ENCODE data around the gene TRAF3IP3. TPM values are rescaled to one million over a fixed set of nuclear protein-coding genes. Genes with fewer than 3 reads are reported as not detected.
"Not testable (repeated sequence)": the region's sequence is repeated elsewhere in the genome, so short reads cannot be mapped to it uniquely, and the experiment has no call there.

The TRAF3IP3 gene
- total RNA-seq, 1 experiment from 2014 or later = not detected

DNA sequence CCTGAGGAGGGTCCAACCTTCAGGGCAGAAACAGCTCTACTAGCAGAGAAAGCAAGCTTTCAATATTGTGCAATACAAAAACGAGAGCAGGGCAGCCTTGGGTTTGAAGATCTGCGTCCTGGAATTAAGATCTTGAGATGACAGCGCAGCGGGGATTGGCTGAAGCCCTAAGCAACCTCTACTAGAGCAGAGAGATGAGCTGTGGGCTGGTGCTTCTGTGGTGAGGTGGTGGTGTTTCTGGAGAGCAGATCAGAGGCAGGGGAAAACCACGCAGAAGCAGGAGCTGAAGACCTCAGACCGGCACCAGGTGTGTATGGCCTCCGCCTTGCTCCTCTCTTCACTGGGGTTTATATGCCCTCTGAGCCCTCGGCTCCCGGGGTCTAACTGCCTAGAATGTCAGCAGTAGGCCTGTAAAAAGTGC is 12.5 kb downstream of the TRAF3IP3 start:
- DNase-seq (ENCODE audit: low spot score) = no peak

DNA sequence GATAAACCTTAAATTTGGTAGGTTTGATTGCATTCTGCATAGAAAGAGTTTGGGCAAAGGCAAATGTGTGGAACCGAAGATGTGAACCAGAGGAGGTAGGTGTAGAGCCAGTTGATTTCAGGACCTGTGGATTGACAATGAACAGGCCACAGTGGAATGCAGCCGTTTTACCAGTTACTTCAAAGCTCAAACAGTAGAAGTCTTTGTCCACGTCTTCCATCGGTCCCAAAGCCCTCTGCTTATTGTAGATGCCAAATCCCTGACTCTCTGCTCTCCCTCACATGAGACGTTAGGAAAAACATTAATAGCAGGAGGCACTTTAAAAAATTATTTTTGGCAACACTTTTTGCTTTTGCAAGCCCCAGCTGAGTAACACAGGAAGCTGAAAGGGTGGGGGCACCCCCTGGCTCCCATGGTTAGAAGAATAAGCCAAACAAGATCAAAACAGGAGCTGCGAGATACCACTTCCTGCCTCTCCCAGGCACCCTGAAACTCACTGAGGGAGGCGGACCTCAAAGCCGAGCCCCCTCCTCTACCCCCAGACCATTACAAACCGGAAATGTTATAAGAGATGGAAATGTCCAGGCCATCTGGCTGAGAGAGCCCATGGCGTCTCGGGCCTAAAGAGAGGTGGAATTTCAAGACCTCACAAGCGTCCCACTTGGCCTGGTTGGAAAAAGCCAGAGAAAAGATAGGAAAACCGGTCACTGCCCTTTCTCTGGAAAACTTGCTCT is 13.5 kb downstream of the TRAF3IP3 start:
- peak; percentile 40 for DNase-seq (ENCODE audit: low spot score)

DNA sequence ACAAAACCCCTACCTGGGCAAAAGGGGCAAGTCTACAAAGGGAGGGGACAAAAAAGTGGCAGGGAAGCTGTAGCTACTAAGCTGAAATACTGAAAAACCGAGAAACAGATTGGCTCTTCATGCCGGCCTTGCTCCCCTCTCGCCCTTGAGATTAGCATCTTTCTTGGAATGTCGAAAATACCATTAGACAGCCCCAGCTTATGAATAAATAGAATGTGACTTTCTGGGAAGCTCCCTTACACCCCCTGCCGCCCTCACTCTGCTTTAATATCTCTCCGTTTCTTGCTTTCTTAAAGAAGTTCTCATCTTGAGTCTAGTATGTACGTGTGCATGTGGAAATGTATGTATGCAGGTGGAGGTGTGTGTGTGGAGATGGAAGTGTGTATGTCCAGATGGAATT is 14.1 kb downstream of the TRAF3IP3 start:
- DNase-seq (ENCODE audit: low spot score) = no peak

DNA sequence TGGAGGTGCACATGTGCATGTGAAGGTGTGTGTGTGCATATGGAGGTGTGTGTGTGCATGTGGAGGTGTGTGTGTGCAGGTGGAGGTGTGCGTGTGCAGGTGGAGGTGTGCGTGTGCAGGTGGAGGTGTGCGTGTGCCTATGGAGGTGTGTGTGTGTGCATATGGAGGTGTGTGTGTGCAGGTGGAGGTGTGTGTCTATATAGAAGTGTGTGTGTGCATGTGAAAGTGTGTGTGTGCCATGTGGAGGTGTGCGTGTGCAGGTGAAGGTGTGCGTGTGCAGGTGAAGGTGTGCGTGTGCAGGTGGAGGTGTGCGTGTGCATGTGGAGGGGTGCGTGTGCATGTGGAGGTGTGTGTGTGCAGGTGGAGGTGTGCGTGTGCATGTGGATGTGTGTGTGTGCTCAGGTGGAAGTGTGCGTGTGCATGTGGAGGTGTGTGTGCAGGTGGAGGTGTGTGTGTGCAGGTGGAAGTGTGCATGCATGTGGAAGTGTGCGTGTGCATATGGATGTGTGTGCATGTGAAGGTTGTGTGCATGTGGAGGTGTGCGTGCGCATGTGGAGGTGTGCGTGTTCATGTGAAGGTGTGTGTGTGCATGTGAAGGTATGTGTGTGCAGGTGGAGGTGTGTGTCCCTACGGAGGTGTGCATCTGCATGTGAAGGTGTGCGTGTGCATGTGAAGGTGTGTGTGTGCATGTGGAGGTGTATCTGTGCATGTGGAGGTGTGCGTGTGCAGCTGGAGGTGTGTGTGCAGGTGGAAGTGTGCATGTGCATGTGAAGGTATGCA is 15.0 kb downstream of the TRAF3IP3 start:
- no peak for DNase-seq (ENCODE audit: low spot score)

DNA sequence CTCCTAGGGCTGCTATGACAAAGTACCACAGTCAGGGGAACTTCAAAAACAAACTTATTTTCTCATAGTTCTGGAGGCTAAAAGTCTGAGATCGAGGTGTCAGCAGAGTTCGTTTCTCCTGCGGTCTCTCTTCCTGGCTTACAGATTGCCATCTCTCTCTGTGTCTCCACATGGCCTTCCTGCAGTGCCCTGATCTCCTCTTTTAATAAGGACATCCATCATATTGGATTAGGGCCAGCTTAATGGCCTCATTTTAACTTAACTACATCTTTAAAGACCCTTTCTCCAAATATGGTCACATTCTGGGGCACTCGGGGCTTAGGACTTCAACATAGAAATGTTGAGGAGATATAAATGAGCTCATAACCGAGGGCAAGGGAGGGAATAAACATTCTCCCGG is 16.3 kb downstream of the TRAF3IP3 start:
- no peak for DNase-seq (ENCODE audit: low spot score)

DNA sequence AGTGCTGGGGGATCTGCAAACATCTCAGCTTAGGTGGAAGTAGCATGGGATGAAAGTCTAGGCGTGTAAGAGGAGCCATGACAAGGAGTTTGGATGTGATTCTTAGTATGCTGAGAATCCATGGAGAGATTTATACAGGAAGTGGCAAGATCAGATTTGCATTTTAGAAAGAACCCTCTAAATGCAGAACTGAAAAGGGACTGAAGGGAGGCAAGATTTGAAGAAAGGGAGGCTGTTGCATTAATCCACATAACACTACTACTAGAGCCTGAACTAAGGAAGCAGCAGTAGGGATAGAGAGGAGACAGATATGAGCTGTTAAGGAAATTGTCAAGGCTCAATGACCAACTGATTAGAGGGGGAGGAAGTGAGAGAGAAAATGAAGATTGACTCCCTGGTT is 18.7 kb downstream of the TRAF3IP3 start:
- DNase-seq (ENCODE audit: low spot score) = no peak

DNA sequence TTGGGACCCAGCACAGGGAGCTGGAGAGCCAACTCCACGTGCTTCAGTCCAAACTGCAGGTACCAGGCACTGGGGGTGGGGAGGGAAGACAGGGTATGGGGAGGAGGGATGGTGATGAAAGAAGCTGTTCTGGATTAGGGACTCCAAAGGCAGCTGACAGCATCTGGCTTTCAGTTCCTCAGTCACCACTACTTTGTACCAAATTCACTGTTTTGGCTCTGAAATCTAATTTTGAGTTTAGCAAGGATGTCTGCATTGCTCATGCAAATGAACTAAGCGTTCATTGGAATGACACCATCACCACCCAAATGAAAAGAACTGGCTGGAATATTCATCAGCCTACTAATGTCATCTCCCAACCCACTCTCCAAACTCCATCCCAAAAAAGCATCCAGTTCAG is 19.8 kb downstream of the TRAF3IP3 start:
- no peak for DNase-seq (ENCODE audit: low spot score)

DNA sequence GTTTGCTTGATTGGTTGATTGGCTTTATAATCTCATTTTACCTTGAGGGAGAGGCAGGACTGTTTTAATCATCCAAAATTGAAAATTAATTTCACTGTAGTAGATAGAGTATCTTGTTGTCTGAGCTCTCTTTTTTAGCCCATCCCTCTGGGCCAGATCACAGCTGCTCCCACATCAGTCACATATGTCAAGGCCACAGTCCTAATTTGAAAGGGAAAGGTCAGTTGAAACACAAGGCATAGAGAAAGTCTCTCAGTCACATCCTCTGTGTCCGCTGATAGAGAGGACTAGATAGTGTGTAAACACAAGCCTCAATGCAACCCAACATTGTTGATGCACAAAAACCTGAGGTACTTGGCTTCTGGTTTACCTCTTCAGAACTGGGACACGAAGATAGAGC is 21.7 kb downstream of the TRAF3IP3 start:
- no peak for DNase-seq (ENCODE audit: low spot score)

DNA sequence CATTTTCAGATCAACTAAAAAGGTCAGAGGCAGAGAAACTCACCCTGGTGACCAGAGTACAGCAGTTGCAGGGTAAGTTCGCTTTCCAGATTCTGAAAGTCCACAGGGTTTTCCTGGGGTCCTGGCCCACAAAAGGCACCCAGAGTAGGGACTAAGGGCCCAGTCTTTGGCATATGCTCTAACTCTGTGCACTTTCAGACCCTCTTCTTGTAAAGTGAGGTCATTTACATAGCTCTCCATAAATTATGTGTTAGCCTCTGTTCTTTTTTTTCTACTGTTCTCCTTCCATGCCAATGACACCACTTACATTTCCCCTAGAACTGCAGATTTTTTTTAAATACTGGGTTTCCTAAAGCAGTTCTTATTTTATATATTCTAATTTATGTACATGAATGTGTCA is 22.2 kb downstream of the TRAF3IP3 start:
- DNase-seq (ENCODE audit: low spot score) = no peak

DNA sequence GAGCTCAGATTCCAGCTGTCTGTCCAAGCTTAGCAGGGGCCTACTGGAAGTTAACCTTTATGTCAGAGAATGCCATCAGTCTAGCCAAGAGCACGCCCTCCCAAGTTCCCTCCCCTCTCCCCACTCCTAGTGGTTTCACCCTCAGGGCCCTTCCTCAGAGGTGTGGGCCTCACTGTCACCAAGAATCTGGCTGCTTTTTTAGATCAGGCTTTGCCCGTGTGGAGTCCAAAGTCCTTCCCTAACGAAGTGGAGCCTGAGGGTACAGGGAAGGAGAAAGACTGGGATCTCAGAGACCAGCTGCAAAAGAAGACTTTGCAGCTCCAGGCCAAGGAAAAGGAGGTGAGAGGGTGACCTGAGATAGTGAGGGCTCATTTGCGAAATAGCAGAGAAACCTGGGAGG is 24.4 kb downstream of the TRAF3IP3 start:
- no peak for DNase-seq (ENCODE audit: low spot score)

DNA sequence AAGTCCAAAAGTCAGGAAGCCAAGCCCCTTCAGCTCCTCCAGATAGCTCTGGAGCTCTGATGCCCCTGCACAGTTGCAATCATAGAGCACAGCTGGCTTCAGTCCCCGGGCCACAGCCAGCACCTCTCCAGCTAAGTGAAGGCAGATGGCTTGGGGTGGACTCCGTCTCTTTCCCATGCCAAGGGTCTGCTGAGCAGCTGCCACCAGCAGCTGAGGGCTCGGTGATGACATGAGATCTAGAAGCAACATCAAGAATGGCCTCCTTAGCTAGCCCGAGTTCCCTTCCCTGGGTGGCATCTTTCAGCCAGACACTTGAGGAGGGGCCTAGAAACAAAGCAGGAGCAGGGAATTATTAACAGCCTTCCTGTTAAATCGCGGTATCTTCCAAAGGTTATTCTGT is 27.5 kb downstream of the TRAF3IP3 start:
- DNase-seq (ENCODE audit: low spot score) = no peak

DNA sequence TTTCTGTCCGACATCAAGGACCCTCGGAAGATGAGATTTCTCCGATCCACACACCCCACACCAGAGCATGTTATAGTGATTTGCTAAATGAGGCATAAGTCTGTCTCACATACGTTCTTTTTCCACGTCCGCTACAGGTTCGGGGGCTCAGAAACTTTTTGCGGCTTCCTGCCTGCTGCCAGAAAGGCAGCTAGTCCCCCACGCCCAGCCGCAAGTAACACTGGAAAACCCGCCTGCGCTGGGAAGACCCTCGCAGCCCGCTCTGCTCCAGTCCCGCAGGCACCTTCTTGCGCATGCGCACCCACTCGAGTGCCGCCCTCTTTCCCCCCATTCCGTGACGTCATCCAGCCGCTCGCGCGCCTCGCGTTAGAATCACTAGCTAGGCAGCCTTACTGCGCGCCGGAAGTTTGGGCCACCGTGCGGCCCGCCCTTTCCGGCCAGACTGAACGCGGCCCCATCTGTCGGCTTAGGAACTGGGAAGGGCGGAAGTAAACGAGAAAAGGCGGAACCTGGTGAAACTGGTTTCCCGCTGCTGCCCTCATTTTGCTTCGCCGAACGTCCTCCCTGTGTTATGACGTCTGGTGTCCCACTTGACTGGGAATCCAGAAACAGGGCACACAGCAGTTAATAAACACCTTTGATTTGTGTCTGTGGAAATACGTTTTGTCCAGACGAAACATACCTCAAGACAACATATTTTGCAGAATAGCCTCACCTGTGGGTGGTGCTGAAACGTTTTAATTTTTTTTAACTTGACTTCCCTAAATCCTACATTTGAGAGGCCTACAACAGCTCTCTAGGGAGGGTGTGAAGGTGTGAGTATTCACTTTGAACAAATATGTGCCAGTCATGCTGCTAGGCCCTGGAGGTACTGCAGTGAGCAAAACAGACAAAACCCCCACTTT is 28.7 kb downstream of the TRAF3IP3 start, which contains the start of gene C1orf74:
C1orf74 (minus strand) TSS at position 295 of the 905 bp plus-strand sequence. CDS start 925 bp downstream, outside the sequence.
- DNase-seq (ENCODE audit: low spot score) = peak; percentile 97

DNA sequence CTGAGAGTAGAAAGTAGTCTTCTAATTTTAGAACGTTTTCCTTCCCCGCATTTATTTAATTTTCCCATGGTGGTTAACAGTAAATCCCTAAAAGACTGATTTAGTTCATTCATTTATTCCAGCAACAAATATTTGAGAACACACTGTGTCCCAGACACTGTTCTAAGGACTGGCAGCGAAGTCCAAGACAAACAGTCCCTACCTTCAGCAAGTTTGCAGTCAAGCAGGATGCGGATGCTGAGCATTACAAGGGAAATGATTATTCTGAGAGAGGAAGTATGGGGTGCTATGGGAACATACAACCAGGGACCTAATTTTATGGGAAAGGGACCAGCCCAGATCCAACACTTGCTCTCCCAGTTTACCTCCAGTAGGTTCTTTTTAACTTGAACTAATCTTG is 29.7 kb downstream of the TRAF3IP3 start:
- DNase-seq (ENCODE audit: low spot score) = no peak

DNA sequence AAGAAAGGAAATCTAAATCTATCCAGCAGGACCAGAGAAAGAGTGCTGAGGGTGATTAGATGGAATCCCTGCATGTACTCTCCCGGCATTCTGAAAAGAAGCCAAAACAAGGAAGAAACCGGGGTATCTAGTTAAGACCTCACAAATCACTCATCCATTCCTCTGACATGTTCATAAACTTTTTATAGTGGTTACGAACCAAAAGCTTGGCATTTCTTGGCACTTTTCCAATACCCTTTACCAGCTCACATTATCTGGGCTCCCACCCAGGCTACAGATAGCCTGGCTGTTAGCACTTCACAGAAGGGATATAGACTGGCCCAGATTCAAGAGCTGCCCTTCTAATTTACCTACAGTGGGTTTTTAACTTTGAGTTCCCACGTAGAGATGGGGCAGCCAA is 30.3 kb downstream of the TRAF3IP3 start:
- no peak for DNase-seq (ENCODE audit: low spot score)

DNA sequence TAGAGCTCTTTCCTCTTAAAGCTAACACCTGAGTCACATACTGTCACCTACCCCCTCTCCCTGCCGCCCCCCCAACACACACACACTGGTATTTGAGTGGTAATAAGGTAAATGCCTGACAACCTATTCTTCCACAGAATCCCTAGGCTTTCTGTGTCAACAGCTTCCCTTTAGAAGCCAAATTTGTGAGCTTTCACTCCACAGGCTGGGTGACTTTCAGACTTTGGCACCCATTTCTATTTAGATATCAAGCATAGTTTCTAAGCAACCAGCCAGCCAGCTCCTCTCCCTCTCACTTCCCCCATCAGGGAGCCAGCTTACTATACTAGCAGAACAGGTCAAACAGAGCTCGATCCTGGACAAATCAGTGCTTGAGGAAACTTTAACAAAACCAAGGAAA is 31.7 kb downstream of the TRAF3IP3 start:
- no peak for DNase-seq (ENCODE audit: low spot score)

DNA sequence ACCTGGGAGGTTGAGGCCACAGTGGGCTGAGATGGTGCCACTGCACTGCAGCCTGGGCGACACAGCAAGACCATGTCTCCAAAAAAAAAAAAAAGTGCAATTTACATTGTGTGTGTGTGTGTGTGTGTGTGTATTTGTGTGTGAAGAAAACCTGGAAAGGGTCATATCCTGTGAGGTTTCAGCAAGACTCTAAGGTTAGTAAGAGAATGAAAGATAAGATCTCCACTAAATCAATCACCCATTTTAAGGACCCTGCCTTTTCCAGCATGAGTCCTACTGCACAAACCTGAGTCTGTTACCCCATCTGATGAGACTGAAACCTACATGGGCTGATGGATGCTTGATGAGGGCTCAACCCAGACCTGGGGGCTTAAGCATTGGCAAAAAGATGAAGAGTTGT is 33.4 kb downstream of the TRAF3IP3 start:
- no peak for DNase-seq (ENCODE audit: low spot score)

DNA sequence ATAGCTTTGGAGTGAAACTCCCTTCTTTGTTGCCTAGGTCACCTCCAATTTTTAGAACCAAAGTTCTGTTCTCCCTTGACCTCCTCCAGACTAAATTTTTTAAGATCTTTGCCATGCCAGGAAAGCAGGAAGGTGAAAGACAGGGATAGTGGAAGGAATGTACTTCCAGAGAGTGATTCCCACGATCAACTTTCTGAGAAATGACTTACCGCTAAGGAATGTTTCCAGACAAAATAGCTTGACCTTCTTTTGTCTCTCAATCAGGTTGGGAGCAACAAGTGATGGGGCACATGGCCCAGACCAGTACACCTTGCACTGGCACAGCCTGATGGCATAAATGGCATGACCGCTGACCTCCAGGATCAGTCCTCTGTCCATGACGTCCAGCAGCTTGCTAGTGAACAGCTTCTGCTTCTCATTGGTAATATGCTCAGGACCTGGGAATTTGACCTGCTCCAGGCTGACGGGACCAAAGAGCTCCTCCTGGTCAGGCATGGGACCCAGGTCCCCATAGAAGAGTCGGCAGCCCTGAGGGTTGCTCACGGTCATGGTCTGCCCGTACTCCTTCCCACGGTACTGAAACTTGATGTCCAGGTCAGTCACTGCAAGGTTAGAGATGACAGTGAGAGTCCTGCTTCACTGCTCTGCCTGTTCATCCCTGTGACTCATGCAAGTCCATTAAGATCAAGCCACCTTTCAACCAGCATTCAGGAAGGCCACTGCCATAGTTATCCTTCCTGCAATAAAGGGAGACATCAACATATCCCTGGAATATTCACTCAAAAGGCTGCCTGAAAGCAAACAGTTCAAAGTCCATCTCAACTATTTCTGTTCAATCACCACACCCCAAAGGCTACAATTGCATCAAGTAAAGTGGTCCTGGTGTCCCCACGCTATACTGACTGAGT is 34.7 kb downstream of the TRAF3IP3 start:
- DNase-seq (ENCODE audit: low spot score) = no peak

DNA sequence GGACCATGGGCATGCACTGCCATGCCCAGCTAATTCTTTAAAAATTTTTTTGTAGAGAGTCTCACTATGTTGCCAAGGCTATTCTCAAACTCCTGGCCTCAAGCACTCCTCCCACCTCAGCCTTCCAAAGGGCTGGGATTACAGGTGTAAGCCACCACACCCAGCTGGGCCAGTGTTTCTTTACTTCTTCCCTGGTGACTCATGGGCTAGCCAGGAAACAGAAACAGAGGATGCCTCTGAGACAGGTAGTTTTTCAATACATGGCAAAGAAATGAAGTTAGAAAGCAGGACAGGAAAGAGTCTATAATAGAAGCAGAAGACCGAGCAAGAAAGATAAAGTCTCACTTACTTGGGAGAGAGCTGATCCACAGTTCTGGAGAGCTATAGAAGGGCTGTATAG is 36.1 kb downstream of the TRAF3IP3 start:
- no peak for DNase-seq (ENCODE audit: low spot score)

DNA sequence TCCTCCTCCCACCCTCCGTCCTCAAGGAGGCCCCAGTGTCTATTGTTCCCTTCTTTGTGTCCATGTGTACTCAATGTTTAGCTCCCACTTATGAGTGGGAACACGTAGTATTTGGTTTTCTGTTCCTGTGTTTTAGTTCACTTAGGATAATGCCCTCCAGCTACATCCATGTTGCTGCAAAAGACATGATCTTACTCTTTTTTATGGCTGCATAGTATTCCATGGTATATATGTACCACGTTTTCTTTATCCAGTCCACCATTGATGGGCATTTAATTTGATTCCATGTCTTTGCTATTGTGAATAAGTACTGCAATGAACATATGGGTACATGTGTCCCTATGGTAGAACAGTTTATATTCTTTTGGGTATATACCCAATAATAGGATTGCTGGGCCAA is 37.9 kb downstream of the TRAF3IP3 start:
- not testable (repeated sequence) for DNase-seq (ENCODE audit: low spot score)

DNA sequence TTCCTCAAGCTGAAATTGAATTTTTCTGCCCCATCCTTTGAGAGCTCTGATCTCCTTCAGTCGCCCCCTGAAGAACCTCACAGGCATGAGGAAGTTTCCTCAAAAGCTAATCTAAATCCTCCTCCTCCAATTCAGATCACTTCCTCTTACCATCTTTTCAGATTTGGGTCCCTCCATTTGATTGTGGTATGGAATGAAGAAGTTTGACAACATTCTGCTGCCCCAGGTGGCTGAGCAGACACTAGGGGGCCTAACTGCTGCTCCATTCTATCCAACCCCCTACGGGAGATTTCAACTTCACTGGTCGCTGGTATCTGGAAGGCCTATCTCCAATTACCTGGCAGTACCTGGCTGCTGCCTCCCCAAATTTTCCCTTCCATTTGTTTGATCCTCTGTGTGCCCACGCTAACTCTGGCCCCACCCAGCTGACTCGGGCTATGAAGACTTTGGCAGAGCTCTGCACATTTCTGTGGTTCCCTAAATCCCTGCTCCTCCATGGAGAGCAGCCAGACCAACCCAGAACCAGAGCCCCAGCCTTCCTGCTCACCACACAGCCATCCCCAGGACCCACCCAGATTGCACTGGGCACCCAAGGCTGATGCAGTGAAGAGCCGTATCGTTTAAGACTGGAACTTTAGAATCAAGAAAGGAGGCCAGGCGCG is 42.3 kb downstream of the TRAF3IP3 start:
- no peak for DNase-seq (ENCODE audit: low spot score)

All from H4 (cell line).